GM19025 (cell line): ENCODE measurements around the gene KIRREL3.

ENCODE experiments used
- ATAC-seq: cut with Tn5 transposase; IDR thresholded peaks from one replicate; pipeline ENCODE4 v1.9.1; 2021; ENCODE audit warnings: mild to moderate bottlenecking, low read depth, moderate library complexity; ENCODE audit not compliant: unreplicated experiment

Gene KIRREL3

GRCh38 chr11:126919147-126919823, 81.3 kb downstream of the KIRREL3 start:
- no peak for ATAC-seq

GRCh38 chr11:126918556-126918955, 82.0 kb downstream of the KIRREL3 start:
- no peak for ATAC-seq

GRCh38 chr11:126917531-126918204, 82.9 kb downstream of the KIRREL3 start:
- ATAC-seq, result peak; percentile 95

- no peak for ATAC-seq
Observed at GRCh38 chr11:126915430-126915829, 85.1 kb downstream of the KIRREL3 start.

GRCh38 chr11:126914941-126915340, 85.6 kb downstream of the KIRREL3 start:
- ATAC-seq, result no peak

- ATAC-seq, result no peak
Observed at GRCh38 chr11:126914166-126914565, 86.4 kb downstream of the KIRREL3 start.

- no peak for ATAC-seq
Observed at GRCh38 chr11:126904520-126904919, 96.0 kb downstream of the KIRREL3 start.

GRCh38 chr11:126901783-126902182, 98.8 kb downstream of the KIRREL3 start:
- ATAC-seq, result no peak

- ATAC-seq, result no peak
Observed at GRCh38 chr11:126899961-126900748, 100.4 kb downstream of the KIRREL3 start.

- ATAC-seq, result no peak
Observed at GRCh38 chr11:126898802-126899201, 101.8 kb downstream of the KIRREL3 start.

- no peak for ATAC-seq
Observed at GRCh38 chr11:126897430-126897829, 103.1 kb downstream of the KIRREL3 start.

- ATAC-seq, result no peak
Observed at GRCh38 chr11:126896025-126896424, 104.5 kb downstream of the KIRREL3 start.

- no peak for ATAC-seq
Observed at GRCh38 chr11:126893796-126894195, 106.8 kb downstream of the KIRREL3 start.

- no peak for ATAC-seq
Observed at GRCh38 chr11:126892756-126893155, 107.8 kb downstream of the KIRREL3 start.

- no peak for ATAC-seq
Observed at GRCh38 chr11:126891556-126892217, 108.9 kb downstream of the KIRREL3 start.

GRCh38 chr11:126890561-126890960, 110.0 kb downstream of the KIRREL3 start:
- ATAC-seq, result no peak

GRCh38 chr11:126888115-126888712, 112.4 kb downstream of the KIRREL3 start:
- ATAC-seq, result no peak

GRCh38 chr11:126886636-126887035, 113.9 kb downstream of the KIRREL3 start:
- ATAC-seq, result no peak

- ATAC-seq, result no peak
Observed at GRCh38 chr11:126886085-126886484, 114.5 kb downstream of the KIRREL3 start.

- ATAC-seq, result no peak
Observed at GRCh38 chr11:126884594-126884993, 116.0 kb downstream of the KIRREL3 start.
